Endothelial cell (in vitro differentiated cells): ENCODE measurements around the gene TRABD2A. TPM values are rescaled to one million over a fixed set of nuclear protein-coding genes. Genes with fewer than 3 reads are reported as not detected.

Experiments
- DNase-seq: peaks from one replicate; pipeline ENCODE4 v3.0.0; 2021; ENCODE audit warnings: low spot score
- H3K27ac Mint-ChIP-seq: one replicate; pipeline ENCODE4 v1.8.0; 2021; ENCODE audit warnings: mixed read lengths, inconsistent platforms; ENCODE audit not compliant: unreplicated experiment
- H3K27me3 Mint-ChIP-seq: one replicate; pipeline ENCODE4 v1.8.0; 2021; ENCODE audit warnings: mild to moderate bottlenecking, moderate library complexity, mixed read lengths, inconsistent platforms; ENCODE audit not compliant: unreplicated experiment
- H3K36me3 Mint-ChIP-seq: one replicate; pipeline ENCODE4 v1.8.0; 2021; ENCODE audit warnings: mild to moderate bottlenecking, low read depth, mixed read lengths, inconsistent platforms; ENCODE audit not compliant: unreplicated experiment
- H3K4me1 Mint-ChIP-seq: one replicate; pipeline ENCODE4 v1.8.0; 2021; ENCODE audit warnings: mild to moderate bottlenecking, mixed read lengths, inconsistent platforms; ENCODE audit not compliant: unreplicated experiment
- H3K4me3 Mint-ChIP-seq: one replicate; pipeline ENCODE4 v1.8.0; 2021; ENCODE audit warnings: mild to moderate bottlenecking, mixed read lengths, inconsistent platforms; ENCODE audit not compliant: unreplicated experiment
- H3K9me3 Mint-ChIP-seq: one replicate; pipeline ENCODE4 v1.8.0; 2021; ENCODE audit warnings: mixed read lengths, inconsistent platforms; ENCODE audit not compliant: unreplicated experiment
- total RNA-seq: library from RNA; stranded (reverse); fragmentation: NEBNext Ultra II Directional; extraction: Animal tissue kit (Norgen Biotek cat#: 25700); gene quantifications from one replicate; pipeline ENCODE4 v1.2.1, GENCODE V29; 2021; ENCODE audit not compliant: unreplicated experiment
- TF ChIP-seq, protein P1 (sequence below): fragments of 200-600 bp; sonication (generic); IDR thresholded peaks from one replicate; pipeline ENCODE4 v1.5.0; 2021; ENCODE audit warnings: antibody characterized with exemption; ENCODE audit not compliant: unreplicated experiment

The TRABD2A gene
- total RNA-seq, 1 donor from 2014 or later: 7.2 TPM

GRCh38 chr2:84866122-84866521, 14.8 kb downstream of the TRABD2A start:
- no peaks in the 10 kb centered on the region for H3K36me3 Mint-ChIP-seq
- peaks cover 6% of the 10 kb centered on the region for H3K27me3 Mint-ChIP-seq
- DNase-seq: no peak
- TF ChIP-seq, protein P1, sequence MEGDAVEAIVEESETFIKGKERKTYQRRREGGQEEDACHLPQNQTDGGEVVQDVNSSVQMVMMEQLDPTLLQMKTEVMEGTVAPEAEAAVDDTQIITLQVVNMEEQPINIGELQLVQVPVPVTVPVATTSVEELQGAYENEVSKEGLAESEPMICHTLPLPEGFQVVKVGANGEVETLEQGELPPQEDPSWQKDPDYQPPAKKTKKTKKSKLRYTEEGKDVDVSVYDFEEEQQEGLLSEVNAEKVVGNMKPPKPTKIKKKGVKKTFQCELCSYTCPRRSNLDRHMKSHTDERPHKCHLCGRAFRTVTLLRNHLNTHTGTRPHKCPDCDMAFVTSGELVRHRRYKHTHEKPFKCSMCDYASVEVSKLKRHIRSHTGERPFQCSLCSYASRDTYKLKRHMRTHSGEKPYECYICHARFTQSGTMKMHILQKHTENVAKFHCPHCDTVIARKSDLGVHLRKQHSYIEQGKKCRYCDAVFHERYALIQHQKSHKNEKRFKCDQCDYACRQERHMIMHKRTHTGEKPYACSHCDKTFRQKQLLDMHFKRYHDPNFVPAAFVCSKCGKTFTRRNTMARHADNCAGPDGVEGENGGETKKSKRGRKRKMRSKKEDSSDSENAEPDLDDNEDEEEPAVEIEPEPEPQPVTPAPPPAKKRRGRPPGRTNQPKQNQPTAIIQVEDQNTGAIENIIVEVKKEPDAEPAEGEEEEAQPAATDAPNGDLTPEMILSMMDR: no peak
- H3K27ac Mint-ChIP-seq: no peak overlapping the region
- no peaks in the 10 kb centered on the region for H3K4me1 Mint-ChIP-seq
- H3K4me3 Mint-ChIP-seq: no peak overlapping the region
- no peaks in the 10 kb centered on the region for H3K9me3 Mint-ChIP-seq

- no peak overlapping the region for H3K27ac Mint-ChIP-seq
- TF ChIP-seq, protein P1: no peak
- H3K4me1 Mint-ChIP-seq: no peaks in the 10 kb centered on the region
- no peaks in the 10 kb centered on the region for H3K36me3 Mint-ChIP-seq
- H3K27me3 Mint-ChIP-seq: peaks cover 4% of the 10 kb centered on the region
- no peak overlapping the region for H3K4me3 Mint-ChIP-seq
- no peaks in the 10 kb centered on the region for H3K9me3 Mint-ChIP-seq
- DNase-seq: no peak
These were observed 15.6 kb downstream of the TRABD2A start for GRCh38 chr2:84865181-84865783.

DNA sequence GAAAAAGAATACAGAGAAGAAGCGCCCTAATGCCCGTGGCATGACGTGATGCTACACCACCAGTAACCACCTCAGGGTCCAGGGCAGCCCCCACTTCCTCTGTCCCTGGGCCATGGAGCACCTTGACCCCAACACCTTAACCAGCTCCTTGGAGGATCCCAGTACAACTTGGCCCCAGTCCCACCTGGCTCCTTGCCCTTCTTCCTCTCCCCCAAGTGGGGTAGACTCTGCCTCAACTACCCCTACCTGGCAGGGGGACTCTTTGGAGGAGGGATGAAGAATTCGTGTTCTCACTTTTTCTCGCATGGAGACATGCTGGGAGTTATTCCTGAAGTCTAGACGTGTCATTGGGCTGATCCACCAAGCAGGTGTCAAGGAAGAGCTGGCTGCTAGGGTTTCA, 18.9 kb downstream of the TRABD2A start:
- no peak for DNase-seq
- peaks cover 7% of the 10 kb centered on the region for H3K4me1 Mint-ChIP-seq
- peaks cover 12% of the 10 kb centered on the region for H3K27me3 Mint-ChIP-seq
- no peak overlapping the region for H3K27ac Mint-ChIP-seq
- TF ChIP-seq, protein P1: no peak
- no peaks in the 10 kb centered on the region for H3K9me3 Mint-ChIP-seq
- H3K4me3 Mint-ChIP-seq: no peak overlapping the region
- H3K36me3 Mint-ChIP-seq: no peaks in the 10 kb centered on the region

GRCh38 chr2:84861539-84861938, 19.3 kb downstream of the TRABD2A start:
- Mint-ChIP-seq H3K36me3 (peaks cover 2% of the 10 kb centered on the region), H3K9me3 (no peaks in the 10 kb centered on the region), H3K4me1 (peaks cover 7% of the 10 kb centered on the region), H3K4me3 (no peak overlapping the region), H3K27me3 (peaks cover 12% of the 10 kb centered on the region), H3K27ac (no peak overlapping the region)
- DNase-seq: no peak
- TF ChIP-seq, protein P1: no peak

GRCh38 chr2:84858937-84859336, 21.9 kb downstream of the TRABD2A start:
- H3K9me3 Mint-ChIP-seq: no peaks in the 10 kb centered on the region
- peaks cover 4% of the 10 kb centered on the region for H3K36me3 Mint-ChIP-seq
- TF ChIP-seq, protein P1: no peak
- H3K4me3 Mint-ChIP-seq: no peak overlapping the region
- peaks cover 7% of the 10 kb centered on the region for H3K4me1 Mint-ChIP-seq
- H3K27ac Mint-ChIP-seq: no peak overlapping the region
- DNase-seq: no peak
- H3K27me3 Mint-ChIP-seq: peaks cover 14% of the 10 kb centered on the region
